NCI-H524 (cell line): ENCODE measurements around the gene SHBG.

Experiments
- DNase-seq, 2 experiments: peaks; one replicate each; lab custom pipeline; 2025; lab: John Stamatoyannopoulos, UW

SHBG gene

GRCh38 chr17:7650509-7651096 lies 20.7 kb downstream of the SHBG start, which contains the start of gene ATP1B2:
Gene ATP1B2 (plus strand): TSS chr17:7650926. CDS start chr17:7651519, 593 bp downstream.
- peak; percentile 73 to 84 for DNase-seq

- no peak for DNase-seq
Observed at GRCh38 chr17:7651097-7651664, 21.2 kb downstream of the SHBG start.

- DNase-seq, result no peak
Observed at GRCh38 chr17:7651665-7652387, 21.9 kb downstream of the SHBG start.

- no peak for DNase-seq
Observed at GRCh38 chr17:7652388-7653356, 22.7 kb downstream of the SHBG start.

GRCh38 chr17:7654832-7655540 lies 25.1 kb downstream of the SHBG start:
- peak; percentile 19 to 55 for DNase-seq

- DNase-seq, result no peak
Observed at GRCh38 chr17:7655541-7655840, 25.6 kb downstream of the SHBG start.

- no peak for DNase-seq
Observed at GRCh38 chr17:7656958-7657609, 27.1 kb downstream of the SHBG start.

- peak; percentile 78 to 83 for DNase-seq
Observed at GRCh38 chr17:7667656-7668406, 37.9 kb downstream of the SHBG start.

GRCh38 chr17:7668482-7668881 lies 38.5 kb downstream of the SHBG start:
- no peak for DNase-seq

GRCh38 chr17:7673239-7673638 lies 43.3 kb downstream of the SHBG start:
- no peak for DNase-seq

GRCh38 chr17:7674934-7675333 lies 45.0 kb downstream of the SHBG start:
- no peak for DNase-seq

GRCh38 chr17:7676533-7676932 lies 46.6 kb downstream of the SHBG start:
- DNase-seq, result no peak

- DNase-seq, result no peak
Observed at GRCh38 chr17:7677388-7678067, 47.6 kb downstream of the SHBG start.
